SK-N-MC (cell line): ENCODE measurements around the gene NAGA.

Source experiments
- EZH2 ChIP-seq: fragments of 200-600 bp; sonication (generic); IDR thresholded peaks from one replicate; pipeline ENCODE4 v1.6.1; 2017; ENCODE audit warnings: antibody characterized with exemption
- FOXP2 ChIP-seq: optimal IDR thresholded peaks from 2 replicates; pipeline ENCODE3; 2011; ENCODE audit warnings: mild to moderate bottlenecking, moderate library complexity; ENCODE audit not compliant: insufficient read depth; ENCODE audit errors: extremely low read length, control extremely low read depth

DNA sequence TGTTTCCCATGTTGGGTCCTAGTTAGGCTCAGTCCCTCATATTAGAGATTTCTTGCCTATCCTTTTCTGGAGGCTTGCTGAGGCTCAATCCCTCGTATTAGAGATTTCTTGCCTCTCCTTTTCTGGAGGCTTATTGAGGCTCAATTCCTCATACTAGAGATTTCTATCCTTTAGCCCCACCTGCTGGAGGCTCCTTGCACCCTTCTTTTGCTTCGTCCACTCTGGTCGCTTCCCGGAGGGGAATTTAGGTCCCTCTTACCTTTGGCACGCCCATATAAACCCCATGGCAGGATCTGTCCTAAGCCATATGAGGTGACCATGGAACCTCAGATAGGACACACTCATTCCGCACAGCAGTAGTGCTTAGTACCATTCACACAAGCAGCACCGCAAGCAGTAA lies 44.1 kb upstream of the NAGA start:
- TF ChIP-seq EZH2 (no peak), FOXP2 (no peak)
